ENCODE measurements around the gene JMJD6.
A peak's percentile ranks its signal among the peaks of the same experiment; 100 is the strongest.
"Not testable (repeated sequence)": the region's sequence is repeated elsewhere in the genome, so short reads cannot be mapped to it uniquely, and the experiment has no call there.

Gene JMJD6

GRCh38 chr17:76742958-76743357, 16.6 kb upstream of the JMJD6 start:
- DNase-seq (ENCODE audit: low read depth), result no peak
- TF ChIP-seq, protein P1, sequence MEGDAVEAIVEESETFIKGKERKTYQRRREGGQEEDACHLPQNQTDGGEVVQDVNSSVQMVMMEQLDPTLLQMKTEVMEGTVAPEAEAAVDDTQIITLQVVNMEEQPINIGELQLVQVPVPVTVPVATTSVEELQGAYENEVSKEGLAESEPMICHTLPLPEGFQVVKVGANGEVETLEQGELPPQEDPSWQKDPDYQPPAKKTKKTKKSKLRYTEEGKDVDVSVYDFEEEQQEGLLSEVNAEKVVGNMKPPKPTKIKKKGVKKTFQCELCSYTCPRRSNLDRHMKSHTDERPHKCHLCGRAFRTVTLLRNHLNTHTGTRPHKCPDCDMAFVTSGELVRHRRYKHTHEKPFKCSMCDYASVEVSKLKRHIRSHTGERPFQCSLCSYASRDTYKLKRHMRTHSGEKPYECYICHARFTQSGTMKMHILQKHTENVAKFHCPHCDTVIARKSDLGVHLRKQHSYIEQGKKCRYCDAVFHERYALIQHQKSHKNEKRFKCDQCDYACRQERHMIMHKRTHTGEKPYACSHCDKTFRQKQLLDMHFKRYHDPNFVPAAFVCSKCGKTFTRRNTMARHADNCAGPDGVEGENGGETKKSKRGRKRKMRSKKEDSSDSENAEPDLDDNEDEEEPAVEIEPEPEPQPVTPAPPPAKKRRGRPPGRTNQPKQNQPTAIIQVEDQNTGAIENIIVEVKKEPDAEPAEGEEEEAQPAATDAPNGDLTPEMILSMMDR (IDR thresholded peaks at IDR 0.05; ENCODE audit: low read depth, low read length, missing control alignments), result no peak
- no peak overlapping the region for H3K4me3 ChIP-seq (ENCODE audit: low read depth, low read length)

GRCh38 chr17:76740329-76741118, 14.1 kb upstream of the JMJD6 start:
- no peak for DNase-seq (ENCODE audit: low read depth)
- H3K4me3 ChIP-seq (ENCODE audit: low read depth, low read length), result no peak overlapping the region
- TF ChIP-seq, protein P1 (IDR thresholded peaks at IDR 0.05; ENCODE audit: low read depth, low read length, missing control alignments), result no peak

DNA sequence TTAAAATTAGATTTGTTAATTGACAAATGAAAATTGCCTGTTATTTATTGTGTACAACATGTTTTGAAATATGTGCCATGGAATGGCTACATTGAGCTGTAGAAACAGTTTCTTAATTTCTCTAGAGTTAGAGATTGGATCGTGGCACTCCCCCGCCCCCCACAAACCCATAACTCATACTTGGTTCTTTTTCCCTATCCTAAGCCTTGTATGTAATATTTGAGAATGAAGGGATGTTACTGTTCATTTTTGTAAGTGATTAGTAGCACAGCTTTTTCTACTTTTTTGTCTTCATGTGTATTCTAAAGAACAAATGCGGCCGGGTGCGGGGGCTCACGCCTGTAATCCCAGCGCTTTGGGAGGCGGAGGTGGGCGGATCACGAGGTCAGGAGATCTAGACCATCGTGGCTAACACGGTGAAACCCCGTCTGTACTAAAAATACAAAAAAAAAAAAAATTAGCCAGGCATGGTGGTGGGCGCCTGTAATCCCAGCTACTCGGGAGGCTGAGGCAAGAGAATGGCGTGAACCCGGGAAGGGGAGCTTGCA, 13.2 kb upstream of the JMJD6 start:
- not testable (repeated sequence) for DNase-seq (ENCODE audit: low read depth); H3K4me3 ChIP-seq (ENCODE audit: low read depth, low read length)

DNA sequence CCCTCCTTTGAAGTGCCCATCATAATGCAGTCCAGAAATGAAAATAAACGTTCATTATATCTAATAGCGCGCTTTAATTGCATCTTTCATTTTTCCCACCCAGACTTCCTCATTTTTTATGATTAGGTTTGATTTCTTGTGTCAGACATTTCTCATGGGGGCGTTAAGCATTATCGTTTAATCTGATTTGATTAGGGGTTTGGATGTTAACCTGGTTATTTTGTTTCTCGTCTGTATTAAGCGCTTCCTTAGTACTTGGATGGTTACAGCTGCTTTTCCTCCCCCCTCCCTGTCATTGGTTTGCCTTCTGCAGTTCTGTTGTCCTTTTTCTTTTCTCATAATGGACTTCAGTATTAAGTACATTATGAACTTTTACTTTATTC, 12.1 kb upstream of the JMJD6 start:
- no peak for DNase-seq (ENCODE audit: low read depth)
- peak overlapping the region; percentile 92 for H3K4me3 ChIP-seq (ENCODE audit: low read depth, low read length)
- TF ChIP-seq, protein P1 (IDR thresholded peaks at IDR 0.05; ENCODE audit: low read depth, low read length, missing control alignments), result no peak

DNA sequence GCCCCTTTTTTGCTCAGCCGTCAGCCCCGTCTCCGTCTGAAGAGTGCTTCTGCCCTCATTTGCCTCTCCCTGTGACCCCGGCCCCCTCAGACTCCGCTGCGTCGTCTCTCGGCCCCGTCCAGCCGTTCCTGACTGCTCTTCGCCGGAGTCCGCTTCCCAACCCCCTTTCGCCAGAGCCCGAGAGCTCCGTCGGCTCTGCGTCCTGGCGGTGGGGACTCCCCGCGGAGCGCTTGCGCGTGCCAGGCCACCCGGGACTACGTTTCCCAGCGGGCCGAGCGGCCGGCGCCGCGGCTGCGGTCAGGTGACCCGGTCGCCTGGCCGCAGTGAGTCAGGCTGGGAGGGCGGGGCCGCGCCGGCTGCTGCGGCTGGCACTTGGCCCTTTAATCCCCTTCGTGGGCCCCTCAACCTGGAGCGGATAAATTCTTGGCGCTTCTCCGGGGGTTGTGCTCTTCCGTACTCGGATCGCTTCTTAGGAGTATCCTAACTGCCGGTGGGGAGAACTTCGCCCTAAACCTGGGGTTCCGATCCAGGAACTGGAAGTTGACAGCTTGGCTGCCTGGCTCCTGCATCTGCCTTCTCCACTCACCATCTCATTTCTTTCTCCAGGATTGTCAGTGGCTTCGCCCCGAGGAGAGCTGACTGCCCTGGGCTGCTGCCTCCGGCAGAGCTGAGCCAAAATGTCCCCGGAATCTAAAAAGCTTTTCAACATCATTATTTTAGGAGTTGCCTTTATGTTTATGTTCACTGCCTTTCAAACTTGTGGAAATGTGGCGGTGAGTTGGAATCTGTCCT, 11.5 kb upstream of the JMJD6 start, which contains the start of gene MFSD11:
Gene MFSD11, plus strand, starts transcription at position 444 of the 792 bp plus-strand sequence. Its CDS starts 234 bp downstream, at position 678.
- TF ChIP-seq, protein P1 (IDR thresholded peaks at IDR 0.05; ENCODE audit: low read depth, low read length, missing control alignments), result no peak
- peak within 1 kb of the TSS; percentile 99 for H3K4me3 ChIP-seq (ENCODE audit: low read depth, low read length)
- DNase-seq (ENCODE audit: low read depth), result peak; percentile 75

GRCh38 chr17:76737082-76737675, 10.8 kb upstream of the JMJD6 start, which contains the start of gene SRSF2:
TSS of gene SRSF2 (minus strand) at chr17:76737331. CDS start at chr17:76737160, 171 bp downstream.
- TF ChIP-seq, protein P1 (IDR thresholded peaks at IDR 0.05; ENCODE audit: low read depth, low read length, missing control alignments), result no peak
- peak within 1 kb of the TSS; percentile 99 for H3K4me3 ChIP-seq (ENCODE audit: low read depth, low read length)

More at GRCh38 chr17:76737082-76737675, 10.8 kb upstream of the JMJD6 start, which contains the start of gene SRSF2:
- DNase-seq (ENCODE audit: low read depth), result peak; percentile 93

Data from GM12864 (cell line).